Stimulated activated CD8-positive, alpha-beta memory T cell treated with anti-CD3 and anti-CD28 coated beads, Interleukin-15, amount 100 ng/mL, for 48 hours (primary cell): ENCODE data around the gene ACOT2.
"Not testable (repeated sequence)": the region's sequence is repeated elsewhere in the genome, so short reads cannot be mapped to it uniquely, and the experiment has no call there.

Experiments
- DNase-seq, 2 donors: peaks; one replicate each; pipeline ENCODE4 v3.0.0-alpha.2; 2020; ENCODE audit warnings: low read depth in 2 of 2

Gene ACOT2

DNA sequence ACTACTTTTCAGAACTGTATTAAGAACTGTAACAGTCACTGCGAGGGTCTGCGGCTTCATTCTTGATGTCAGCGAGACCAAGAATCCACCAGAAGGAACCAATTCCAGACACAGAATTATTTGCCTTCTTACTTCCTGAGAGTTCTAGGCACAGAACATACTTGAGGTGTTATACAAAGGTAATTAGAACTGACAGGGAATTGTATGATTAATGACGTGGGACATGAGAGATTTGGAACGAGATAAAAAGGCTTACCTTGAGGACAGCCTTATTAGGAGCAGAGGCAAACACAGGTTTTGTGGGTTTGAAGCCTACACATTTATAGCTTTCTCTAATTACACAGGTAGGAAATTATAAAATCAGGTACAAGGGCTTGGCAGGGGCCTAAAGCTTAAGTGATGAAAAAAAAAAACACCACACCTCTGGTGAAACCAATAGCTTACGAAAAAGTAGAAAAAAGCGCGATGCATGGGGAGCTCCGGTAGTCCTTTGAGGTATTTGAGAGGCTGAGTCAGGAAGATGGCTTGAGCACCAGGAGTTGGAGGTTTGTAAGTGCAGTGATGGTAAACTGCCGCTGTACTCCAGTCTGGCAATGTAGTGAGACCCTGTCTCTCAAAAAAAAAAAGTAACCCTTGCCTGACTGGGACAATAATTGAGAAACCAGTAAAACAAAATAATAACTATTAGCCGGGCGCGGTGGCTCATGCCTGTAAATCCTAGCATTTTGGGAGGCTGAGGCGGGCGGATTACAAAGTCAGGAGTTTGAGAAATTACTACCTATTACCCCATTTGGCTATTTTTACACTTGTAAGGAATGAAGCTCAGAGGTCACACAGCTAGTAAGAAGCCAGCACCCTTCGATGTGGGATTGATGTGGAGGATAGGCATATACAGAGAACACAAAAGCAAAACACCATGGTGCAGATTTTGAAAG, 795 bp upstream of the ACOT2 start:
- peak in 1 of 2 donors; percentile 19 for DNase-seq

DNA sequence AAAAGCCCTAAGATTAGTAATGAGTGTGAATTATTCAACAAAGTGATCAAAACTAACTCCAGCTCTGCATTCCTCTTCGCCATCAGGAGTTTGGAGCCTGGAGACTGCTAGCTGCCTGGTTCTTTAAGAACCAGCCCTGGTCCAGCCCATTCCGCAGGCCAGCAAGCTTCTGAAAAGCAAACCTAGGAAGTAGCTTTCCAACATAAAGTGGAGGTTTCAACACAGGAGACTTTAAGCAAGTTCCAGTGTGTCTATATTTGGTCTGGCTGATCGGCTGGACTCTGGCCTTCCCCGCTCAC, 178 bp upstream of the ACOT2 start:
- DNase-seq, result not testable (repeated sequence)

DNA sequence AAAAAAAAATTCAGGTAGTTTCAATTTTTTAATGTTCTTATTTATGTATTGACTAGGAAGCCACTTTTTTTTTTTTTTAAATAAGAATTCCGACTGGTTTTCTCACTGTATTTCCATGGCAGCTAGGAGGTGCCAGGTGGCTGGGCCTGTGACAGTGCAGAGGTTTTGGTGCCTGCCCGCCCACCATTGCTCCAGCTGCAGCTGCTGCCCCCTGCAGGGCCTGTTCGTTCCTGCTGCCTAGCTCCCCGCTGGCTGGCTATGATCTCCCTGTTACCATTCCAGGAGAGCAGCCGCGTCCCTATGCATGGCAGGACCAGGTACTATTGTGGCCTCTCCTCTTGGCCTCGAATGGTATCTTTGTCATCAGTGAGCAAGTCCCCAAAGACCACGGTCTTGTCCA, 1.9 kb downstream of the ACOT2 start:
- peak in 1 of 2 donors; percentile 54 for DNase-seq

DNA sequence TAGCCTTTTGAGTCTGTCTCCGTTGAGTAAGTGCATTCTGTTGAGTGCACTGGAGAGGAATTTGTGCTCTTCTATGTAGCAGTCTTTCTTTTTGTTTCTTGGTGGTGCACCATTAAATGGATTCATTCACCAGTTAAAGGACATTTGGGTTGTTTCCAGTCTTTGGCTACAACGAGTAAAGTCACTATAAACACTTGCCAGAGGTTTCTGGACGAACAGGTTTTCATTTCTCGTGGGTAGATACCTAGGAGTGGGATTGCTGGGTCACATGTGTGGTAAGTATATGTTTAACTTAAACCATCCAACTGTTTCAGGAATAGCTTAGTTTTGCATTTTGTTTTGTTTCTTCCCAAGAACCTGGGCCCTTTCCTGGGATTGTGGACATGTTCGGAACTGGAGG, 4.0 kb downstream of the ACOT2 start:
- DNase-seq, result not testable (repeated sequence)

DNA sequence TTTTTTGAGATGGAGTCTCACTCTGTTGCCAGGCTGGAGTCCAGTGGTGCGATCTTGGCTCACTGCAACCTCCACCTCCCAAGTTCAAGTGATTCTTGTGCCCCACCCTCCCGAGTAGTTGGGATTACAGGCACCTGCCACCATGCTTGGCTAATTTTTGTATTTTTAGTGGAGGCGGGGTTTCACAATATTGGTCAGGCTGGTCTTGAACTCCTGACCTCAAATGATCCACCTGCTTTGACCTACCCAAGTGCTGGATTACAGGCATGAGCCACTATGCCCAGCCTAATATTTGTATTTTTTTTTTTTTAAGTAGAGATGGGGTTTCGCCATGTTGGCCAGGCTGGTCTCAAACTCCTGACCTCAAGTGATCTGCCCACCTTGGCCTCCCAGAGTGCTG, 4.7 kb downstream of the ACOT2 start:
- DNase-seq, result not testable (repeated sequence)

DNA sequence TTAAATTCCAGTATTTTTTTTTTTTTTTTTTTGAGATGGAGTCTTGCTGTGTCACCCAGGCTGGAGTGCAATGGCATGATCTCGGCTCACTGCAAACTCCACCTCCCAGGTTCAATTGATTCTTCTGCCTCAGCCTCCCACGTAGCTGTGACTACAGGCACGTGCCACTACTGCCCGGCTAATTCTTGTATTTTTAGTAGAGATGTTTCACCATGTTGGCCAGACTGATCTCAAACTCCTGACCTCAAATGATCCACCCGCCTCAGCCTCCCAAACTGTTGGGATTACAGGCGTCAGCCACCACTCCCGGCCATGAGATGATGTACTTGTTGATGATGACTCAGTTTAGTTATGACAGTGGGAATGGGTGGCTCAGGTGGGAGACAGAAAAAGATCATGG, 5.2 kb downstream of the ACOT2 start:
- DNase-seq, result not testable (repeated sequence)

DNA sequence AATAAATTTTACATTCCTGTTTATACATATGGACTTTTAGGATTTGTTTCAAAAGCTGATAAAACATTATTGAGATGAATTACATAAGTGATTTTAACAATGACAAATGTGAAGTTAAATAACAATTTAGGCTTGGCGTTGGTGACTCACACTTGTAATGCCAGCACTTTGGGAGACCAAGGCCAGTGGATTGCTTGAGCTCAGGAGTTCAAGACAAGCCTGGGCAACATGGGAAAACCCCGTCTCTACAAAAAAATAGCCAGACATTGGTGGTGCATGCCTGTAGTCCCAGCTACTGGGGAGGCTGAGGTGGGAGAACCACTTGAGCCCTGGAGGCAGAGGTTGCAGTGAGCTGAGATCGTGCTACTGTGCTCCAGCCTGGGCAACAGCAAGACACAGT, 7.4 kb downstream of the ACOT2 start:
- no peak for DNase-seq

DNA sequence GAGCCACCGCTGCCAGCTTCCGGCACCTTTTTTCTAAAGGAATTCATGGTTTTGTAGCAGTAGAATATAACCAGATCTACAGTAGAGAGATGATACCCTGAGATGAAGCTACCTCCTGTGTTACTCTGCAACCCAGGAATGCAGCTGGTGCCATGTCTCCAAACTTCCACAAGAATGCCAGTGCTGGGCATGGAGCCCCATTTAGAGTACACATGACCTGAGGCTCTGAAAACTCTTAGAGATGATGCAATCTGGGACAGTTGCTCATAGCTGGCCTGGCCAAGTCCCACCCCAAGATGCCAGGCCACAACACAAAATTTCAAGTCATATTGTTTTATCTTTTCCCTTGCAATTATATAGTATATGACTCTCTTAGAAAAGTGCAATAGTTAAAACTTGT, 8.2 kb downstream of the ACOT2 start:
- DNase-seq, result not testable (repeated sequence)

DNA sequence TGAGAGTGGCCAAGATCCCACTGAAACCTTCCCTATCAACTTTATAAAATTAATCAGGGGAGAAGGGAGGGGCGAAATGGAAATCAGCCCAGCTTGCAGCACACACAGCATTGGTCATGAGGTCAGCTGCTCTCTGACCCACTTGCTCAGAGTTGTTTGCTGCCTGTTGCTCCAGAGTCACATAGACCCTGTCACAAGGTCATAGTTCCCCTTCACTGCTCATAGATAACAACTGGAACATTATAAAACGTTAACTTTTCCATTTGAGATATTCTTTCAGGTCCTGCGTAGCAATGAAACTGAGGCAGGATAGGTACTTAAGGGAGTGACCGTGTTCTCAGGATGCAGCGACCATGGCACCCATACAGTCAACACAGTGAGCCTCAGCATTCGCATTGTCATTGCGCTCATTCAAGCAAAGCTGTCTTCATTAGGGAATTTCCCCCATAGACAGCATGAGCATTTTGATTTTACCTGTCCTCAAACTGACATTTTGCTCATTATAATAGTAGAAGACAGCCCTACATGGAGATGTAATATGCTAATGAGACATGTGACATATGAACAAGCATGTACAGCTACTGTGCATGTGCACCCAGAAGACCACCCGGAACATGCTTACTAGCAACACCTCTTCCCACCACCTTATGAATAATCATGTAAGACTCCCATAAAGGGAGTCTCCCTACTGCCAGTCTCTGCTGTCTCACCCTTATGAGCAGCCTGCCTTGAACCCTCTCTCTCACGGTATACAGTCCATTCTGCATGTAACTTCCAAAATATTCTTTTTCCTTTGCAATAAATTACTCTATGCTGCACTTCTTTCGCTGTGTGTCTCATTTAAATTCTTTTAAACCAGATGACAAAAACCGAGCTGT, 13.3 kb downstream of the ACOT2 start:
- DNase-seq, result not testable (repeated sequence)

DNA sequence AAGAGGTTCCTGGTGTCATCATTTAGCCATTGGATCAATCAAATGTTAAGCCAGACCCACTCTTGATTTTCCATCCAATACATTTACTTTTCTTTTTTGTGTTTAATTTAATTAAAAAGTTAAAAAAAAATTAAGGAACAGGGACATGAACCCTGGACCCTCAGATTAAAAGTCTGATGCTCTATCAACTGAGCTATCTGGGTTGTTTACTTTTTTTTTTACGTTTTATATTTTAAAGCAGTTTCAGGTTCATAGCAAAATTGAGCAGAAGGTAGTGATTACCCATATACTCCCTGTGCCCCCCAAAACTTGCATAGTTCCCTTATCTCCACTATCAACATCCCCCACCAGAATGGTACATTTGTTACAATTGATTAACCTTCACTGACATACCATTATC, 19.7 kb downstream of the ACOT2 start:
- no peak for DNase-seq

DNA sequence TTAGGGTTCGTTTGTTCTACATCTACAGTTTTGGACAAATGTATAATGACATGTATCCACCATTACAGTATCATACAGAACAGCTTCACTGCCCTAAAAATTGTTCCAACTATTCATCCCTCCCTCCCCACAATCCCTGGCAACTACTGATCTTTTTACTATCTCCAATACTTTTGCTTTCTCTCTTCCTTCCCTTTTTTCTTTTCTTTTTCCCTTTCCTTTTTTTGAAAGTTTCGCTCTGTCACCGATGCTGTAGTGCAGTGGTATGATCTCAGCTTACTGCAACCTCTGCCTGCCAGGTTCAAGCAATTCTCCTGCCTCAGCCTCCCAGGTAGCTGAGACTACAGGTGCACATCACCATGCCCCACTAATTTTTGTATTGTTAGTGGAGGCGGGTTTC, 20.1 kb downstream of the ACOT2 start:
- no peak for DNase-seq

DNA sequence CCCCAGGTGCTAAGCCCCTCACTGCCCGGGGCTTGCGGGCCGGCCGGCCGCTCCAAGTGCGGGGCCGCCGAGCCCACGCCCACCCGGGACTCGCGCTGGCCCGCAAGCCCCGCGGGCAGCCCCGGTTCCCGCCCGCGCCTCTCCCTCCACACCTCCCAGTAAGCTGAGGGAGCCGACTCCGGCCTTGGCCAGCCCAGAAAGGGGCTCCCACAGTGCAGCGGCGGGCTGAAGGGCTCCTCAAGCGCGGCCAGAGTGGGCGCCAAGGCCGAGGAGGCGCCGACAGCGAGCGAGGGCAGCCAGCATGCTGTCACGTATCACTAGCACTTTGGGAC, 21.6 kb downstream of the ACOT2 start:
- DNase-seq, result not testable (repeated sequence)

DNA sequence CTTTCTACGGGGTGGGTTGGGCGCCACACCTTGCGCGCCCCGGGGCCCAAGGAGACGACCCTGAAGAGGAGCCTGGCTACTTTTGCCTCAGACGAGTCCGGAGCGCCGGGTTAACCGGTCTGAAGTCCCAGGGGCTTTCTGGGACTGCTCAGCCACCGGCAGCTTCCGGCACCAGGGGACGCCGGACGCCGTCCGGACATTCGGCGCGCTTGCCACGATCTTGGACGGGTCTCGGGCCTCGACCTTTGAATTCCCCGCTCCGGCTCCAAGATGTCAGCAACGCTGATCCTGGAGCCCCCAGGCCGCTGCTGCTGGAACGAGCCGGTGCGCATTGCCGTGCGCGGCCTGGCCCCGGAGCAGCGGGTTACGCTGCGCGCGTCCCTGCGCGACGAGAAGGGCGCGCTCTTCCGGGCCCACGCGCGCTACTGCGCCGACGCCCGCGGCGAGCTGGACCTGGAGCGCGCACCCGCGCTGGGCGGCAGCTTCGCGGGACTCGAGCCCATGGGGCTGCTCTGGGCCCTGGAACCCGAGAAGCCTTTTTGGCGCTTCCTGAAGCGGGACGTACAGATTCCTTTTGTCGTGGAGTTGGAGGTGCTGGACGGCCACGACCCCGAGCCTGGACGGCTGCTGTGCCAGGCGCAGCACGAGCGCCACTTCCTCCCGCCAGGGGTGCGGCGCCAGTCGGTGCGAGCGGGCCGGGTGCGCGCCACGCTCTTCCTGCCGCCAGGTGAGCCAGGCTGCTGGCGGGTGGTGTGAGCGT, 22.9 kb downstream of the ACOT2 start, which contains the start of gene ACOT4:
Gene ACOT4 (plus strand): TSS at position 184 of the 760 bp plus-strand sequence. CDS start 87 bp downstream, at position 271.
- DNase-seq, result peak in 1 of 2 donors; percentile 5

DNA sequence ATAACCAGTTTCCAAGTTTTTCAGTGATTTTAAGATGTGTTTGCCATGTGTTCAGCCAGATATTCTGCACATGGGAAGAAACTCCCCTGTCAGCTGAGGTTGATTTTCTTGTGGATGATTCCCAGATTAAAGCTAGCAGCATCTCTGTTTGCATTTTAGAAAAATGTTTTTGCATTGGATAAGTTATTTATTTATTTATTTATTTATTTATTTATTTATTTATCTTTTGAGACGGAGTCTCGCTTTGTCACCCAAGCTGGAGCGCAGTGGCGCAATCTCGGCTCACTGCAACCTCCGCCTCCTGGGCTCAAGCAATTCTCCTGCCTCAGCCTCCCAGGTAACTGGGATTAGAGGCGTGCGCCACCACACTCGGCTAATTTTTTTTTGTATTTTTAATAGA, 25.5 kb downstream of the ACOT2 start:
- no peak for DNase-seq

DNA sequence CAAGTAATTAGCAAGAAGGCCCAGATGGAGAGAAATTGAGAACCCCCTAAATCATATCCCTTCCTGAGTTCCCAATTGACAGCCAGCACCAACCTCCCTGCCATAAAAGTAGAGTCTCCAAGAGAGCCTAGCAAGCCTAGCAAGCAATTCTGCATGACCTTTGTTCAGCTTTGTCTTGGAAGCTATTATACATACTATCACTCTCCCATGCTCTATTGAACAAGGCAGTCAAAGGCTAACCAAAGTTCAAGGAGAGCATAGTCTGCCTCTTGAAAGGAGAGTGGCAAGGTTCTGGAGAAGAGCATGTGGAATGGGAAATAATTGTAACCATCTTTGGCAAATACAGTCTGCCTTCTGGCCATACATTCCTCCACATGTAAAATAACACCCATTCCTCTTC, 30.5 kb downstream of the ACOT2 start:
- DNase-seq, result no peak

DNA sequence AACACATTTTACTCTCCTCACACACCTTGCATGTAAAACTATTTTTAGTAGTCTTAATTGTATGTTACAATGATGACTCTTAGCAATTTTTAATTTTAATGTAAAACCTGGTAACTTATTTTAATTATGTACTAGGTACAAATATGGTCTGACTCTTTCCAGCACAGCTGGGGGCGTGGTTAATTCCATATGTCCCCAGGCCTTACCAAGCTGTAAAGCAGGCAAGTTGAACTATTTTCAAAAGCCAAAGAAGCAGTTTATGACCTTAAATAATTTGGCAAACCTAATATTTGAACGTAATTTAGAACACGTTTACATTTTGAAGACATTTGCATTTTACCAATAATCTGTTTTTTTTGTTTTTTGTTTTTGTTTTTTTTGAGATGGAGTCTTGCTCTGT, 34.0 kb downstream of the ACOT2 start:
- no peak for DNase-seq

DNA sequence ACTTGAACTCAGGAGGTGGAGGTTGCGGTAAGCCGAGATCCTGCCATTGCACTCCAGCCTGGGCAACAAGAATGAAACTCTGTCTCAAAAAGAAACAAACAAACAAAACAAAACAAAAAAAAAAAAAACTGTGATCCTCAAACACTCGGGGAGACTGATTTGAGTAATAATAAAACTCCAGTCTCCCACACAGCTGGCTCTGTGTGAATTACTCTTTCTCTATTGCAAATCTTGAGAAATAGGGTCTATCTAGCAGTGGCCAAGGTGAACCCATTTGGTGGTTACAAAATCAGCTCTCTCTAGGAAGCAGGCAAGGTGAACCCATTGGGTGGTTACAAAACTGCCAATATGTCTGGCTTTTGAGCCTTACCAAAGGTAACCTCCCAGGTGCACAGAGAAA, 37.3 kb downstream of the ACOT2 start:
- no peak for DNase-seq

DNA sequence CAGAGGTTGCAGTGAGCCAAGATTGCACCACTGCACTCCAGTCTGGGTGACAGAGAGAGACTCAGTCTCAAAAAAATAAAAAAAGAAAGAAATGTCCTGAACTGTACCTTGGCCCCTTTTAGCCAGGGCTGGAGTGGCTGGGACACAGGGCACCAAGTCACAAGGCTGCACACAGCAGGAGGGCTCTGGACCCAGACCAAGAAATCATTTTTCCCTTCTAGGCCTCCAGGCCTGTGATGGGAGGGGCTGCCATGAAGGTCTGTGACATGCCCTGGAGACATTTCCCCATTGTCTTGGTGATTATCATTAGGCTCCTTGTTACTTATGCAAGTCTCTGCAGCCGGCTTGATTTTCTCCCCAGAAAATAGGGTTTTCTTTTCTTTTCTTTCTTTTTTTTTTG, 38.2 kb downstream of the ACOT2 start:
- no peak for DNase-seq

DNA sequence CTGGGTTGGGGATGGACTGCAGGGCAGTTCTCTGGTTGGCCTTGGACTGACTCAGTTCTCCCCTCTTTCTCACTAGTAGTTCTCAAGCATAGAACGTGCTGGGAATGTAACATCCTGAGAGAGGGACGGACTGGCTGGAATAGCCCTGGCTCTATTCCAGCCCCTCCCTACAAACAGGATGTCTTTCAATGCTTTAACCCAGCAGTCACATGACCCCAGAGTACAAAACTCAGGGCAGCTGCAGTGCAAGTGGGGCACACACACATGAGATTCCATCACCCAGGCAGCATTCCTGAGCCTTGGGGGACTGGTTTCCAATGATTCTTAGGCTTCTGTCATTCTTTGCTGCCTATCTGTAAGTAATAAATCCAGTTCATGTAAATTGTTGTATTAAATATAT, 41.7 kb downstream of the ACOT2 start:
- DNase-seq, result no peak

DNA sequence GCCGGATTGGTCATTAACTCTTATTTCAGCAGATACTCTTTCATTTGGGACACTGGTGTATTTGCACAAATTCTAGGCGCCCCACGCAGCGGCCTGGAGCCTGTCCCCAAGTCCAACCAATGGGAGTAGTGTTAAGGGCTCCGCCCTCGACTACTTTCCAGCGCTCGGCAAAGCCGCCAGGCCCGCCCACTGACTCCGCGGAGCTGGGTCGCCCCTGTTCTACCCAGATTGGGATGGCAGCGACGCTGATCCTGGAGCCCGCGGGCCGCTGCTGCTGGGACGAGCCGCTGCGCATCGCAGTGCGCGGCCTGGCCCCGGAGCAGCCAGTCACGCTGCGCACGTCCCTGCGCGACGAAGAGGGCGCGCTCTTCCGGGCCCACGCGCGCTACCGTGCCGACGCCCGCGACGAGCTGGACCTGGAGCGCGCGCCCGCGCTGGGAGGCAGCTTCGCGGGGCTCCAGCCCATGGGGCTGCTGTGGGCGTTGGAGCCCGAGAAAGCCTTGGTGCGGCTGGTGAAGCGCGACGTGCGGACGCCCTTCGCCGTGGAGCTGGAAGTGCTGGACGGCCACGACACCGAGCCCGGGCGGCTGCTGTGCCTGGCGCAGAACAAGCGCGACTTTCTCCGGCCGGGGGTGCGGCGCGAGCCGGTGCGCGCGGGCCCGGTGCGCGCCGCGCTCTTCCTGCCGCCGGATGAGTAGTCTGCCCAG, 43.5 kb downstream of the ACOT2 start, which contains the start of gene ACOT6:
Gene ACOT6 (plus strand): TSS at position 179 of the 707 bp plus-strand sequence. CDS start 55 bp downstream, at position 234.
- DNase-seq, result peak; percentile 47 to 55

DNA sequence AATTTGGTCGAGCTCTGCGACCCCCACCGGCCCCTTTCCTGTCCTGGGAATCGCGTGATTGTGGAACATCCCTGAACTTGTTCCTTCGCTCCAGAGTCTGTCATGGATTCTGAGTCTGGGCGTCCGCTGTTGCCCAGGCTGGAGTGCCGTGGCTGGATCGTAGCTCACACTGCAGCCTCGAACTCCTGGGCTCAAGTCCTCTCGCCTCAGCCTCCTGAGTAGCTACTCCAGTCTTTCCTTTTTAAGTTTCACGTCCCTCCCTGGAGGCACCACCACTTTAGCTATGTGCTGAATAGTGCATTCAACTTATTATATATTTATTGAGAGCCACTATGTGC, 44.0 kb downstream of the ACOT2 start:
- no peak for DNase-seq
